Tibial nerve (tissue), 4 donors: Measurements from ENCODE around the gene KIF21A. TPM values are rescaled to one million over a fixed set of nuclear protein-coding genes. Genes with fewer than 3 reads are reported as not detected.

Experiments
- DNase-seq, 2 donors: peaks; one replicate each; pipeline ENCODE4 v3.0.0-alpha.2; 2019; ENCODE audit warnings: low spot score in 2 of 2
- H3K27ac ChIP-seq, 4 donors: fragments of 200-600 bp; sonication (generic) in 3 of 4; one replicate each; pipeline ENCODE4 v1.5.1; 2017 to 2019; ENCODE audit warnings: mild to moderate bottlenecking in 1 of 4
- H3K27me3 ChIP-seq, 2 donors: fragments of 200-600 bp; sonication (generic) in 1 of 2; one replicate each; pipeline versions ENCODE4 v1.5.1 to v1.6.0; 2017 to 2019
- H3K36me3 ChIP-seq, 3 donors: fragments of 200-600 bp; sonication (generic); one replicate each; pipeline ENCODE4 v1.5.1; 2018 to 2019
- H3K4me1 ChIP-seq, 4 donors: fragments of 200-600 bp; sonication (generic) in 3 of 4; one replicate each; pipeline ENCODE4 v1.5.1; 2017 to 2019
- H3K4me3 ChIP-seq, 4 donors: fragments of 200-600 bp; sonication (generic) in 3 of 4; one replicate each; pipeline ENCODE4 v1.5.1; 2017 to 2019; ENCODE audit warnings: mild to moderate bottlenecking in 1 of 4, moderate library complexity in 1 of 4
- H3K9me3 ChIP-seq, 4 donors: fragments of 200-600 bp; sonication (generic) in 3 of 4; one replicate each; pipeline ENCODE4 v1.5.1; 2017 to 2019
- CTCF ChIP-seq, 5 experiments: fragments of 200-600 bp in 3 of 5; fragments of 450-650 bp in 2 of 5; sonication (generic) in 3 of 5; IDR thresholded peaks; one replicate each; pipeline ENCODE4 v1.5.1; 2016 to 2019; ENCODE audit warnings: antibody characterized with exemption in 5 of 5, mild to moderate bottlenecking in 3 of 5, moderate library complexity in 2 of 5
- EP300 ChIP-seq, 2 donors: sonication (generic); formaldehyde crosslinking; IDR thresholded peaks; one replicate each; pipeline ENCODE4 v1.6.1; 2017; ENCODE audit warnings: antibody characterized with exemption in 2 of 2, mild to moderate bottlenecking in 1 of 2
- POLR2A ChIP-seq, 2 donors: fragments of 450-650 bp; IDR thresholded peaks; one replicate each; pipeline ENCODE4 v1.6.1; 2017; ENCODE audit warnings: antibody characterized with exemption in 2 of 2, mild to moderate bottlenecking in 2 of 2, moderate library complexity in 2 of 2
- WGBS, 2 donors: methylation state at CpG; one replicate each; pipeline ENCODE4 v1.1.5; 2018; 5-methylcytosine and 5-hydroxymethylcytosine counted together
- total RNA-seq, 4 donors: library from RNA; depleted of rRNA; stranded (reverse); fragments of >200 nt; gene quantifications; one replicate each; pipeline ENCODE4 v1.1.0, GENCODE V29; 2016

The KIF21A gene
- total RNA-seq, 4 donors from 2014 or later = 13.5 to 56.6 (median 30.2) TPM

GRCh38 chr12:39441963-39442830 is 723 bp downstream of the KIF21A start:
- peak; percentile 14 to 18 for DNase-seq
- WGBS, 2 donors = 5 to 6% methylated on average over 35 to 44 of the region's 49 CpGs
- no peaks in the 10 kb centered on the region for H3K9me3 ChIP-seq
- H3K27me3 ChIP-seq = no peaks in the 10 kb centered on the region
- no peaks in the 10 kb centered on the region for H3K36me3 ChIP-seq
- peak overlapping the region; percentile 79 to 93 (median 86) for H3K27ac ChIP-seq
- peaks cover 0 to 22% (median 16%) of the 10 kb centered on the region in 4 donors for H3K4me1 ChIP-seq
- TF ChIP-seq POLR2A (IDR thresholded peaks at IDR 0.05) (no peak), CTCF (IDR thresholded peaks at IDR 0.05) (no peak), EP300 (IDR thresholded peaks at IDR 0.05) (no peak)
- H3K4me3 ChIP-seq = peak overlapping the region; percentile 59 to 83 (median 76)

DNA sequence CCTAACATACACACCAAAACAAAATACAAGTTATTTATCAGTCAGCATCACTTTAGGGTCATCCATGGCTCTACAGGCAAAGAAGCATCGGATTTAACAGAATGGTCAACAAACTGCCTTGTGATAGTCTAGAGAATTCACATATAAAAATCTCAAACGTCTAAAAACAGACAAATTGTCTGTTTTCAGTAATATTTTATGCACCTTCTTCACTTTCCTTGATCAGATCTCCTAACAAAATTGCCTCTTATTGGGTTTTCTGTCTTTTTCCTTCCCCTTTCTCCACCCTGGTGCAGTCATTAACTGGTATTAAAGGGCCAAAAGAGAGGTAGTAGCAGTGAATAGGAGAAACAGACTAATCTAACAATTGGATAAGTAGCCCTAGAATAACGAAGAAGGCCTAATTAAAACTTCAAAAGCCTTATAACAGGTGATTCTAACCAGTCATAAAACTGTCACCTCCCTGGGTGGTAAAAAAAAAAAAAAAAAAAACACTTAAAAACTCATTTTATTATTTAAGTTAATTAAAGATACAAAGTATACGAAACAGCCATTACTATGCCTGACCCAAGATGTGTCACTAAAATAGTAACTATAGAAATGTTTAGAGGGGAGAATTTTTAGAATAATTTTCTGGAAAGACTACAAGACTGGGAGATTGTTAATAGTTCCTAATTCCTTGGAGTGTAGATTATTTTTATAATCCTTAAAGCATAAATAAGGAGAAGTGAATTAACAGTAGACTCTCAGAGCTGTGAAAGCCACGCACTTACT is 1.5 kb downstream of the KIF21A start:
- H3K27ac ChIP-seq = peak overlapping the region in 3 of 4 donors; percentile 84 to 93 (median 89)
- WGBS, 2 donors = 59 to 62% methylated on average over 5 of the region's 5 CpGs
- peaks cover 0 to 22% (median 16%) of the 10 kb centered on the region in 4 donors for H3K4me1 ChIP-seq
- no peak for DNase-seq
- H3K36me3 ChIP-seq = no peaks in the 10 kb centered on the region
- TF ChIP-seq CTCF (IDR thresholded peaks at IDR 0.05) = no peak
- no peak for TF ChIP-seq EP300 (IDR thresholded peaks at IDR 0.05)
- no peak for TF ChIP-seq POLR2A (IDR thresholded peaks at IDR 0.05)
- H3K27me3 ChIP-seq = no peaks in the 10 kb centered on the region
- peak overlapping the region in 2 of 4 donors; percentile 83 for H3K4me3 ChIP-seq
- H3K9me3 ChIP-seq = no peaks in the 10 kb centered on the region

GRCh38 chr12:39440781-39441180 is 2.1 kb downstream of the KIF21A start:
- no peaks in the 10 kb centered on the region for H3K36me3 ChIP-seq
- whole genome bisulfite sequencing, 2 donors = 63 to 76% methylated on average over 2 of the region's 2 CpGs
- no peak overlapping the region for H3K4me3 ChIP-seq
- no peak for TF ChIP-seq CTCF (IDR thresholded peaks at IDR 0.05)
- TF ChIP-seq POLR2A (IDR thresholded peaks at IDR 0.05) = no peak
- no peak for TF ChIP-seq EP300 (IDR thresholded peaks at IDR 0.05)
- no peak for DNase-seq
- peaks cover 0 to 22% (median 16%) of the 10 kb centered on the region in 4 donors for H3K4me1 ChIP-seq
- peak overlapping the region in 2 of 4 donors; percentile 48 to 89 for H3K27ac ChIP-seq
- H3K27me3 ChIP-seq = no peaks in the 10 kb centered on the region
- no peaks in the 10 kb centered on the region for H3K9me3 ChIP-seq

- Histone ChIP-seq H3K4me1 (peaks cover 0 to 22% (median 16%) of the 10 kb centered on the region in 4 donors), H3K27me3 (no peaks in the 10 kb centered on the region), H3K36me3 (no peaks in the 10 kb centered on the region), H3K9me3 (no peaks in the 10 kb centered on the region), H3K4me3 (no peak overlapping the region), H3K27ac (peak overlapping the region in 2 of 4 donors; percentile 48 to 89)
- DNase-seq = no peak
- TF ChIP-seq CTCF (IDR thresholded peaks at IDR 0.05) = no peak
- no peak for TF ChIP-seq EP300 (IDR thresholded peaks at IDR 0.05)
- no peak for TF ChIP-seq POLR2A (IDR thresholded peaks at IDR 0.05)
- 94 to 97% methylated on average over 1 of the region's 1 CpG for WGBS, 2 donors
These were observed 2.8 kb downstream of the KIF21A start for GRCh38 chr12:39440101-39440500.
